ENCODE results near the gene ARGLU1. TPM values are rescaled to one million over a fixed set of nuclear protein-coding genes. Genes with fewer than 3 reads are reported as not detected.

ARGLU1 gene
- polyA plus RNA-seq, 3 donors = 22.4 to 168 (median 27.2) TPM

GRCh38 chr13:106505732-106506131 is 62.2 kb downstream of the ARGLU1 start:
- Histone ChIP-seq H3K9ac (ENCODE audit: insufficient read depth, low read length, poor library complexity, severe bottlenecking) (no peak overlapping the region), H4K20me1 (ENCODE audit: insufficient read depth, low read length) (no peaks in the 10 kb centered on the region), H3K36me3 (replicated peaks in 1 of 2; ENCODE audit: control insufficient read depth in 1 of 2, insufficient read depth in 2 of 2, low read length in 2 of 2) (no peaks in the 10 kb centered on the region), H3K4me2 (replicated peaks; ENCODE audit: extremely low read depth, low read length, poor library complexity, severe bottlenecking) (no peak overlapping the region), H2AFZ (ENCODE audit: insufficient read depth, low read depth, low read length, poor library complexity, severe bottlenecking) (no peak overlapping the region), H3K4me1 (ENCODE audit: control insufficient read depth in 1 of 2, insufficient read depth in 2 of 2, low read length in 2 of 2) (peaks cover 0 to 8% of the 10 kb centered on the region in 2 donors), H3K9me3 (replicated peaks in 1 of 2; ENCODE audit: control insufficient read depth in 1 of 2, insufficient read depth in 1 of 2, low read length in 2 of 2) (no peaks in the 10 kb centered on the region), H3K27me3 (ENCODE audit: control insufficient read depth in 2 of 2, insufficient read depth in 2 of 2, low read length in 2 of 2) (peaks cover 0 to 2% of the 10 kb centered on the region in 2 donors), H3K79me2 (ENCODE audit: insufficient read depth, low read length) (no peaks in the 10 kb centered on the region), H3K27ac (ENCODE audit: low read depth in 1 of 2, low read length in 2 of 2) (no peak overlapping the region), H3K4me3 (replicated peaks in 1 of 3; ENCODE audit: low read depth in 2 of 3, low read length in 3 of 3) (no peak overlapping the region)
- Mint-ChIP-seq H3K4me1 (peaks cover 10% of the 10 kb centered on the region), H3K27ac (no peak overlapping the region), H3K9me3 (no peaks in the 10 kb centered on the region), H3K36me3 (no peaks in the 10 kb centered on the region), H3K4me3 (no peak overlapping the region), H3K27me3 (ENCODE audit: low read depth in 3 of 3) (peaks cover 0 to 2% (median 2%) of the 10 kb centered on the region in 3 donors)
- no peak for DNase-seq
- TF ChIP-seq CTCF (IDR thresholded peaks at IDR 0.05) = no peak
- intact Hi-C loops (cut with micrococcal nuclease) = no loop called here
- WGBS (ENCODE audit: insufficient coverage) = no CpG with 5 or more reads among the region's 4 CpGs

GRCh38 chr13:106505295-106505694 is 62.6 kb downstream of the ARGLU1 start:
- H3K4me3 ChIP-seq (replicated peaks in 1 of 3; ENCODE audit: low read depth in 2 of 3, low read length in 3 of 3) = no peak overlapping the region
- no peaks in the 10 kb centered on the region for H3K36me3 ChIP-seq (replicated peaks in 1 of 2; ENCODE audit: control insufficient read depth in 1 of 2, insufficient read depth in 2 of 2, low read length in 2 of 2)
- TF ChIP-seq CTCF (IDR thresholded peaks at IDR 0.05) = no peak
- H3K36me3 Mint-ChIP-seq = no peaks in the 10 kb centered on the region
- H3K27ac ChIP-seq (ENCODE audit: low read depth in 1 of 2, low read length in 2 of 2) = no peak overlapping the region
- no peaks in the 10 kb centered on the region for H3K9me3 ChIP-seq (replicated peaks in 1 of 2; ENCODE audit: control insufficient read depth in 1 of 2, insufficient read depth in 1 of 2, low read length in 2 of 2)
- H3K27me3 ChIP-seq (ENCODE audit: control insufficient read depth in 2 of 2, insufficient read depth in 2 of 2, low read length in 2 of 2) = peaks cover 0 to 2% of the 10 kb centered on the region in 2 donors
- no peak overlapping the region for H3K9ac ChIP-seq (ENCODE audit: insufficient read depth, low read length, poor library complexity, severe bottlenecking)
- intact Hi-C loops (cut with micrococcal nuclease) = no loop called here
- H3K4me1 Mint-ChIP-seq = peaks cover 10% of the 10 kb centered on the region
- no peaks in the 10 kb centered on the region for H3K9me3 Mint-ChIP-seq
- no peaks in the 10 kb centered on the region for H3K79me2 ChIP-seq (ENCODE audit: insufficient read depth, low read length)
- no peak overlapping the region for H3K4me3 Mint-ChIP-seq
- DNase-seq = no peak
- H4K20me1 ChIP-seq (ENCODE audit: insufficient read depth, low read length) = no peaks in the 10 kb centered on the region
- H3K4me1 ChIP-seq (ENCODE audit: control insufficient read depth in 1 of 2, insufficient read depth in 2 of 2, low read length in 2 of 2) = peaks cover 0 to 8% of the 10 kb centered on the region in 2 donors
- no peak overlapping the region for H3K27ac Mint-ChIP-seq
- WGBS (ENCODE audit: insufficient coverage) = no CpG with 5 or more reads among the region's 4 CpGs
- no peak overlapping the region for H2AFZ ChIP-seq (ENCODE audit: insufficient read depth, low read depth, low read length, poor library complexity, severe bottlenecking)
- H3K27me3 Mint-ChIP-seq (ENCODE audit: low read depth in 3 of 3) = peaks cover under 1 to 2% (median 2%) of the 10 kb centered on the region in 3 donors
- H3K4me2 ChIP-seq (replicated peaks; ENCODE audit: extremely low read depth, low read length, poor library complexity, severe bottlenecking) = no peak overlapping the region

Data from CD14-positive monocyte (primary cell).